Smooth muscle cell (in vitro differentiated cells): ENCODE results near the gene IQCF2. TPM values are rescaled to one million over a fixed set of nuclear protein-coding genes. Genes with fewer than 3 reads are reported as not detected.

Experiments used
- DNase-seq: peaks from one replicate; lab custom pipeline; 2025; ENCODE audit not compliant: unreplicated experiment; lab: John Stamatoyannopoulos, UW
- H2AFZ ChIP-seq: fragments of 200-600 bp; sonication (generic); 2 replicates; pipeline ENCODE4 v1.6.0; 2016; ENCODE audit warnings: antibody characterized with exemption, low read depth, mild to moderate bottlenecking
- H3F3A ChIP-seq: fragments of 200-600 bp; sonication (generic); 2 replicates; pipeline ENCODE4 v1.6.0; 2017; ENCODE audit warnings: antibody characterized with exemption, low read depth
- H3K27ac ChIP-seq: fragments of 200-600 bp; sonication (generic); 2 replicates; pipeline ENCODE4 v1.5.1; 2016; ENCODE audit warnings: low read depth, mild to moderate bottlenecking
- H3K27me3 ChIP-seq: fragments of 200-600 bp; sonication (generic); 2 replicates; pipeline ENCODE4 v1.6.1; 2016; ENCODE audit warnings: low read depth, mild to moderate bottlenecking
- H3K36me3 ChIP-seq: fragments of 200-600 bp; sonication (generic); 2 replicates; pipeline ENCODE4 v1.5.1; 2016; ENCODE audit warnings: low read depth
- H3K4me1 ChIP-seq: fragments of 200-600 bp; sonication (generic); 2 replicates; pipeline ENCODE4 v1.5.1; 2016; ENCODE audit warnings: low read depth
- H3K4me2 ChIP-seq: fragments of 200-600 bp; sonication (generic); 2 replicates; pipeline ENCODE4 v1.6.0; 2016; ENCODE audit warnings: mild to moderate bottlenecking
- H3K4me3 ChIP-seq: fragments of 200-600 bp; sonication (generic); 2 replicates; pipeline ENCODE4 v1.5.1; 2016; ENCODE audit warnings: mild to moderate bottlenecking
- H3K79me2 ChIP-seq: fragments of 200-600 bp; sonication (generic); 2 replicates; pipeline ENCODE4 v1.6.0; 2016; ENCODE audit warnings: low read depth, mild to moderate bottlenecking
- H3K9ac ChIP-seq: fragments of 200-600 bp; sonication (generic); 2 replicates; pipeline ENCODE4 v1.6.0; 2016; ENCODE audit warnings: low read depth
- H3K9me3 ChIP-seq: fragments of 200-600 bp; sonication (generic); replicated peaks from 2 replicates; pipeline ENCODE4 v1.5.1; 2016; ENCODE audit warnings: low read depth
- H4K20me1 ChIP-seq: fragments of 200-600 bp; sonication (generic); 2 replicates; pipeline ENCODE4 v1.6.0; 2016; ENCODE audit warnings: low read depth
- WGBS: methylation state at CpG from one replicate; pipeline ENCODE4 v1.1.7; 2016; ENCODE audit warnings: low lambda C conversion rate; 5-methylcytosine and 5-hydroxymethylcytosine counted together
- polyA plus RNA-seq: library from polyadenylated mRNA; unstranded; fragments of >200 nt; fragmentation: Nextera tagmentation; extraction: Ambion mirVana; gene quantifications from 2 replicates; pipeline ENCODE4 v1.2.1, GENCODE V29; 2016
- total RNA-seq: library from RNA; depleted of rRNA; stranded (reverse); fragments of >200 nt; gene quantifications from 2 replicates; pipeline ENCODE4 v1.2.3, GENCODE V29; 2014
- TF ChIP-seq, protein P1 (sequence below): fragments of 200-600 bp; sonication (generic); IDR thresholded peaks from 2 replicates; pipeline ENCODE4 v1.5.1; 2017; ENCODE audit warnings: borderline replicate concordance, mild to moderate bottlenecking, antibody characterized with exemption; ENCODE audit not compliant: insufficient read depth, poor library complexity, severe bottlenecking

The IQCF2 gene
- total and polyA plus RNA-seq, 2 experiments from 2014 or later: not detected

DNA sequence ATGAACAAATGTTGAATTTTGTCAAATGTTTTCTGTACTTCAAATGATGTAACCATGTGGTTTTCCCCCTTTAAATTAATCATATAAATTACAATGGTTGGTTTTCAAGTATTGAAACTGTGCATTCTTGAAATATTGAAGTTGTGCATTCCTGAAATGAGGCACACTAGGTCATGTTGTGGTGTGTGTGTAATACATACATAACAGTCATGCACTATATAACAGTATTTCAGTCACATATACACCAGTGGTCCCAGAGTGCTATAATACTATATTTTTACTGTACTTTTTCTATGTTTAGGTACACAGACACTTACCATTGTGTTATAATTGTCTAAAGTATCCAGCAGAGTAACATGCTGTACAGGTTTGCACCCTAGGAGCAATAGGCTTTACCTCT is 25.0 kb downstream of the IQCF2 start:
- DNase-seq: no peak
- Histone ChIP-seq H3K27ac (no peak overlapping the region), H3K9ac (no peak overlapping the region), H3K4me2 (no peak overlapping the region), H3K4me1 (no peaks in the 10 kb centered on the region), H2AFZ (no peak overlapping the region), H3K9me3 (no peaks in the 10 kb centered on the region), H4K20me1 (no peaks in the 10 kb centered on the region), H3K79me2 (no peaks in the 10 kb centered on the region), H3K36me3 (no peaks in the 10 kb centered on the region), H3K27me3 (no peaks in the 10 kb centered on the region), H3K4me3 (no peak overlapping the region), H3F3A (no peaks in the 10 kb centered on the region)
- TF ChIP-seq, protein P1, sequence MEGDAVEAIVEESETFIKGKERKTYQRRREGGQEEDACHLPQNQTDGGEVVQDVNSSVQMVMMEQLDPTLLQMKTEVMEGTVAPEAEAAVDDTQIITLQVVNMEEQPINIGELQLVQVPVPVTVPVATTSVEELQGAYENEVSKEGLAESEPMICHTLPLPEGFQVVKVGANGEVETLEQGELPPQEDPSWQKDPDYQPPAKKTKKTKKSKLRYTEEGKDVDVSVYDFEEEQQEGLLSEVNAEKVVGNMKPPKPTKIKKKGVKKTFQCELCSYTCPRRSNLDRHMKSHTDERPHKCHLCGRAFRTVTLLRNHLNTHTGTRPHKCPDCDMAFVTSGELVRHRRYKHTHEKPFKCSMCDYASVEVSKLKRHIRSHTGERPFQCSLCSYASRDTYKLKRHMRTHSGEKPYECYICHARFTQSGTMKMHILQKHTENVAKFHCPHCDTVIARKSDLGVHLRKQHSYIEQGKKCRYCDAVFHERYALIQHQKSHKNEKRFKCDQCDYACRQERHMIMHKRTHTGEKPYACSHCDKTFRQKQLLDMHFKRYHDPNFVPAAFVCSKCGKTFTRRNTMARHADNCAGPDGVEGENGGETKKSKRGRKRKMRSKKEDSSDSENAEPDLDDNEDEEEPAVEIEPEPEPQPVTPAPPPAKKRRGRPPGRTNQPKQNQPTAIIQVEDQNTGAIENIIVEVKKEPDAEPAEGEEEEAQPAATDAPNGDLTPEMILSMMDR: no peak

DNA sequence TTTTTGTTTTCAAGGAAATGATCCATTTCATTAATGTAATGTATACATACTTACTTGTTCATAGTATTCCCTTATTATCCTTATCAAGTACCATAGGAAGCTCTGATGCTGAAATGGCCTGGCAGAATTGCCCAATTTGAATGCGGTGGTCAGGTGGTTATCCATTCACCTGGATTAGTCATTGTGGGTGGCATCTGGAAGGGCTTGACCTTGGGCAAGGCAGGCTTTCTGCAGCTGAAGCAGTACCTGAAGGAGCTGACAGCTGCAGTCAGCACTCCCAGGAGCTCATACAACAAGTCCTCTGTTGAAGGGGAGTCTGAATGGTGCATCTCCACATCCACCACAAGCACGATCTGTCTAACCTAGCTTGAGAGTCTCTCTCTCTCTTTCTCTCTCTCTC is 26.2 kb downstream of the IQCF2 start:
- H3K79me2 ChIP-seq: no peaks in the 10 kb centered on the region
- no peaks in the 10 kb centered on the region for H3K4me1 ChIP-seq
- no peak for DNase-seq
- TF ChIP-seq, protein P1: no peak
- H4K20me1 ChIP-seq: no peaks in the 10 kb centered on the region
- no peak overlapping the region for H3K4me2 ChIP-seq
- H2AFZ ChIP-seq: no peak overlapping the region
- H3K27me3 ChIP-seq: no peaks in the 10 kb centered on the region
- no peak overlapping the region for H3K4me3 ChIP-seq
- no peaks in the 10 kb centered on the region for H3K9me3 ChIP-seq
- H3K36me3 ChIP-seq: no peaks in the 10 kb centered on the region
- H3K27ac ChIP-seq: no peak overlapping the region
- no peak overlapping the region for H3K9ac ChIP-seq
- H3F3A ChIP-seq: no peaks in the 10 kb centered on the region
- WGBS: 92% methylated on average over 2 of the region's 2 CpGs

DNA sequence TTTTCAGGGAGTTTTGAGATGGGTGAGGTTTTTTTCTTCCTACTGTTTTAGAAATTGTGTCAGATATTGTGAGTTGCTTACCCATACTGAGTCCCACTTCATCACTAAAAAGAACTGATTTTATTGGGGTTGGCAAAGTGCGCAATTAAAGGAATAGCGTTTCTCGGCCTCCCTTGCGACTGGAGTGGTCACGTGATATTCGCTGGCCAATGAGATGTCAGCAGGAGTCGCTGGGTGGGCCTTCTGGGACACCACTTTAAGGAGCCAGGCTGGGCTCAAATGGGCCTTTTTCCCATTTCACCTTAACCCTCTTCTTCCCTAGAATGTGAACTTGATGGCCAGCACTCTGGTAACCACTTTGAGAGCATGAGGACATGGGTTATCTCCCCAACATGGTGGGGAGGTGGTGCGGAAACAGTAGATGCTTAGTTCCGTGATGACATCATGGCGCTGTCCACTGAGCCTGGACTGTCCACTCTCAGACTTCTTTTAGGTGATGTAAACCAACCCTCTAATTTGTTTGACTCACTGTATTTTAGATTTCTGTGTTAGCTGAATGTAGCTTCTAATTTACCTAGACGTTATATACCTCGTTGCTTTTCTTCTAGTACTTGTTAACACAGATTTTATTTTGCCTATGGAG is 27.2 kb downstream of the IQCF2 start:
- H3K9ac ChIP-seq: no peak overlapping the region
- no peak overlapping the region for H3K4me2 ChIP-seq
- H3K9me3 ChIP-seq: no peaks in the 10 kb centered on the region
- H3K36me3 ChIP-seq: no peaks in the 10 kb centered on the region
- no peak overlapping the region for H3K27ac ChIP-seq
- H3K4me3 ChIP-seq: no peak overlapping the region
- H3F3A ChIP-seq: no peaks in the 10 kb centered on the region
- H4K20me1 ChIP-seq: no peaks in the 10 kb centered on the region
- no peak for DNase-seq
- no peaks in the 10 kb centered on the region for H3K79me2 ChIP-seq
- TF ChIP-seq, protein P1: no peak
- no peaks in the 10 kb centered on the region for H3K27me3 ChIP-seq
- no peaks in the 10 kb centered on the region for H3K4me1 ChIP-seq
- H2AFZ ChIP-seq: no peak overlapping the region
- WGBS: 93% methylated on average over 12 of the region's 12 CpGs
